Naive thymus-derived CD4-positive, alpha-beta T cell (primary cell): ENCODE measurements around the gene ZNF346. TPM values are rescaled to one million over a fixed set of nuclear protein-coding genes. Genes with fewer than 3 reads are reported as not detected.

Source experiments
- ATAC-seq: fragments of 150-1000 bp; cut with Tn5 transposase; 2 replicates; pipeline ENCODE4 v1.10.0; 2021; ENCODE audit warnings: mild to moderate bottlenecking, moderate library complexity
- CTCF ChIA-PET: fragments of 350-600 bp; sonication (Branson Sonifier 250); formaldehyde crosslinking; loops from one replicate; lab custom pipeline; 2021; ENCODE audit warnings: antibody characterized with exemption; lab: Charles Lee
- POLR2A ChIA-PET: fragments of 350-600 bp; sonication (Branson Sonifier 250); formaldehyde crosslinking; loops from one replicate; lab custom pipeline; 2021; ENCODE audit warnings: antibody characterized with exemption, inconsistent platforms; lab: Charles Lee
- DNase-seq, 9 donors: peaks; one replicate each; pipeline versions ENCODE4 v3.0.0 to v3.0.0-alpha.2; 2020 to 2022; ENCODE audit warnings: mixed read lengths in 1 of 9
- H3K27ac ChIP-seq: one replicate; pipeline ENCODE4 v1.7.0; 2013; ENCODE audit warnings: mild to moderate bottlenecking, low read depth, low read length, moderate library complexity
- H3K27me3 ChIP-seq, 2 donors: one replicate each; pipeline ENCODE4 v1.7.0; 2013; ENCODE audit warnings: low read length in 2 of 2, mild to moderate bottlenecking in 2 of 2, moderate library complexity in 2 of 2; ENCODE audit not compliant: control insufficient read depth in 2 of 2, insufficient read depth in 2 of 2
- H3K36me3 ChIP-seq, 3 experiments: 1 replicate in 2 of 3; 2 replicates in 1 of 3; pipeline ENCODE4 v1.7.0; 2013; ENCODE audit warnings: low read length in 3 of 3, mild to moderate bottlenecking in 3 of 3, moderate library complexity in 1 of 3; ENCODE audit not compliant: insufficient read depth in 3 of 3, control insufficient read depth in 2 of 3
- H3K4me1 ChIP-seq, 2 donors: one replicate each; pipeline ENCODE4 v1.7.0; 2013; ENCODE audit warnings: low read length in 2 of 2, mild to moderate bottlenecking in 2 of 2, moderate library complexity in 1 of 2; ENCODE audit not compliant: control insufficient read depth in 2 of 2, insufficient read depth in 2 of 2
- H3K4me3 ChIP-seq: 2 replicates; pipeline ENCODE4 v1.7.0; 2013; ENCODE audit warnings: mild to moderate bottlenecking, low read length
- H3K9me3 ChIP-seq, 3 experiments: 1 replicate in 2 of 3; 2 replicates in 1 of 3; pipeline ENCODE4 v1.7.0; 2013; ENCODE audit warnings: low read length in 3 of 3; ENCODE audit not compliant: control insufficient read depth in 2 of 3
- H3K27ac Mint-ChIP-seq, 9 donors: one replicate each; pipeline ENCODE4 v1.8.0; 2020 to 2022; ENCODE audit warnings: mixed read lengths in 9 of 9, mild to moderate bottlenecking in 8 of 9, moderate library complexity in 5 of 9, inconsistent platforms in 2 of 9
- H3K27me3 Mint-ChIP-seq, 5 donors: one replicate each; pipeline ENCODE4 v1.8.0; 2021 to 2022; ENCODE audit warnings: mixed read lengths in 5 of 5, mild to moderate bottlenecking in 1 of 5
- H3K36me3 Mint-ChIP-seq, 5 donors: one replicate each; pipeline ENCODE4 v1.8.0; 2020 to 2022; ENCODE audit warnings: mixed read lengths in 5 of 5, mild to moderate bottlenecking in 3 of 5, inconsistent platforms in 1 of 5
- H3K4me1 Mint-ChIP-seq, 7 donors: one replicate each; pipeline ENCODE4 v1.8.0; 2020 to 2022; ENCODE audit warnings: mixed read lengths in 7 of 7, mild to moderate bottlenecking in 3 of 7, inconsistent platforms in 1 of 7
- H3K4me3 Mint-ChIP-seq, 10 donors: one replicate each; pipeline ENCODE4 v1.8.0; 2020 to 2022; ENCODE audit warnings: mild to moderate bottlenecking in 10 of 10, mixed read lengths in 10 of 10, moderate library complexity in 6 of 10, inconsistent platforms in 2 of 10
- H3K9me3 Mint-ChIP-seq, 11 donors: one replicate each; pipeline ENCODE4 v1.8.0; 2020 to 2022; ENCODE audit warnings: mixed read lengths in 11 of 11, mild to moderate bottlenecking in 4 of 11, inconsistent platforms in 1 of 11, moderate library complexity in 1 of 11
- intact Hi-C, 2 donors: fragments of 100-400 bp; cut with micrococcal nuclease; formaldehyde crosslinking; loops; one replicate each; pipeline ENCODE4 v1.15.1; 2023
- polyA plus RNA-seq, 2 donors: library from polyadenylated mRNA; unstranded; fragments of 300-500 nt; fragmentation: Illumina TruSeq; gene quantifications; one replicate each; pipeline ENCODE4 v1.2.3, GENCODE V29; 2021
- total RNA-seq, 6 experiments: library from RNA in 5 of 6; stranded (reverse) in 5 of 6; gene quantifications; 1 replicate in 5 of 6; 2 replicates in 1 of 6; pipeline ENCODE4 v1.2.3 and lab custom pipeline; 2021 to 2026

The ZNF346 gene
- total and polyA plus RNA-seq, 7 experiments from 2014 or later = 13.4 to 28.2 (median 23.9) TPM

DNA sequence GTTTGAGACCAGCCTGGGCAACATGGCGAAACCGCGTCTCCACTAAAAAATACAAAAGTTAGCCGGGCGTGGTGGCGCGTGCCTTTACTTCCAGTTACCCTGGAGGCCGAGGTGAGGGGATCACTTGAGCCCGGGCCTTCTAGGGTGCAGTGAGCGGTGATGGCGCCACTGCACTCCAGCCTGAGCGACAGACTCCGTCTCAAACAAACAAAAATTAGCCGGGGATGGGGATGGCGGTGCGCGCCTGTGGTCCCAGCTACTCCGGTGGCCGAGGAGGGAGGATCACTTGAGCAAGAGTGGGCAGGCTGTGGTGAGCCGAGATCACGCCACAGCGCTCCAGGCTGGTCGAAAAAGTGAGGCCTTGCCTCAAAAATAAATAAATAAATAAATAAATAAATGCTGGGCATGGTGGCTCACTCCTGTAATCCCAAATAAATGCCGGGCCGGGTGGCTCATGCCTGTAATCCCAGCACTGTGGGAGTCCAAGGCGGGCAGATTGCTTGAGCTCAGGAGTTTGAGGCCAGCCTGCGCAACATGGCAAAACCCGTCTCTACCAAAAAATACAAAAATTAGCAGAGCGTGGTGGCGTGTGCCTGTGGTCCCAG, 95.0 kb downstream of the ZNF346 start:
- Histone ChIP-seq H3K27me3 (no peaks in the 10 kb centered on the region), H3K27ac (no peak overlapping the region), H3K36me3 (no peaks in the 10 kb centered on the region), H3K9me3 (no peaks in the 10 kb centered on the region), H3K4me3 (no peak overlapping the region), H3K4me1 (peaks cover 9 to 12% of the 10 kb centered on the region in 2 donors)
- peak overlapping the region in 5 of 10 donors; percentile 47 to 77 (median 73) for H3K4me3 Mint-ChIP-seq
- POLR2A ChIA-PET = interaction anchor here (0.6 to 1.0 kb wide), 4 partner anchors 17 to 654 kb away, joined by 3 to 5 read pairs (median 3); no protein-coding TSS in a partner anchor
- DNase-seq (no peak), ATAC-seq (no peak)
- peaks cover 0 to 4% (median 0%) of the 10 kb centered on the region in 5 donors for H3K36me3 Mint-ChIP-seq
- CTCF ChIA-PET = interaction anchor here (0.6 to 1.1 kb wide), 2 partner anchors 12 to 86 kb away, joined by 3 to 6 read pairs; no protein-coding TSS in a partner anchor
- H3K4me1 Mint-ChIP-seq = peaks cover 10 to 24% (median 19%) of the 10 kb centered on the region in 7 donors
- H3K27ac Mint-ChIP-seq = peak overlapping the region in 7 of 9 donors; percentile 26 to 90 (median 88)
- intact Hi-C loops = loop anchor here (1.0 to 10.0 kb wide), 4 partner anchors 87 to 1087 kb away; partner anchors contain the start of genes HNRNPAB (in 1 of the 2) and PDLIM7 (in 1 of the 2)
- H3K9me3 Mint-ChIP-seq = peaks cover 0 to 1% (median 0%) of the 10 kb centered on the region in 11 donors
- no peaks in the 10 kb centered on the region for H3K27me3 Mint-ChIP-seq

- POLR2A ChIA-PET = interaction anchor here (1.5 kb wide), 1 partner anchor 11 kb away, joined by 4 read pairs; the partner anchor contains the start of gene NSD1
- H3K27me3 Mint-ChIP-seq = no peaks in the 10 kb centered on the region
- no peak overlapping the region for H3K4me3 Mint-ChIP-seq
- Histone ChIP-seq H3K36me3 (no peaks in the 10 kb centered on the region), H3K27ac (no peak overlapping the region), H3K9me3 (no peaks in the 10 kb centered on the region), H3K4me1 (no peaks in the 10 kb centered on the region), H3K4me3 (no peak overlapping the region), H3K27me3 (no peaks in the 10 kb centered on the region)
- peaks cover 0 to 4% (median 0%) of the 10 kb centered on the region in 11 donors for H3K9me3 Mint-ChIP-seq
- intact Hi-C loops = no loop called here
- no peak overlapping the region for H3K27ac Mint-ChIP-seq
- ATAC-seq (no peak), DNase-seq (no peak)
- CTCF ChIA-PET = interaction anchor here (0.7 kb wide), 1 partner anchor 38 kb away, joined by 3 read pairs; no protein-coding TSS in a partner anchor
- H3K36me3 Mint-ChIP-seq = no peaks in the 10 kb centered on the region
- H3K4me1 Mint-ChIP-seq = peaks cover 0 to 12% (median 4%) of the 10 kb centered on the region in 7 donors
These were observed 100.1 kb downstream of the ZNF346 start for GRCh38 chr5:177122566-177122965.

GRCh38 chr5:177123789-177124485, 101.4 kb downstream of the ZNF346 start:
- Mint-ChIP-seq H3K4me1 (peaks cover 10 to 18% (median 14%) of the 10 kb centered on the region in 7 donors), H3K27me3 (no peaks in the 10 kb centered on the region), H3K9me3 (peaks cover 0 to 4% (median 0%) of the 10 kb centered on the region in 11 donors), H3K36me3 (no peaks in the 10 kb centered on the region), H3K4me3 (no peak overlapping the region), H3K27ac (peak overlapping the region in 4 of 9 donors; percentile 22 to 59 (median 54))
- peak; percentile 12 for ATAC-seq
- Histone ChIP-seq H3K27ac (no peak overlapping the region), H3K36me3 (no peaks in the 10 kb centered on the region), H3K4me1 (peaks cover 6 to 10% of the 10 kb centered on the region in 2 donors), H3K4me3 (no peak overlapping the region), H3K9me3 (no peaks in the 10 kb centered on the region), H3K27me3 (no peaks in the 10 kb centered on the region)
- CTCF ChIA-PET = interaction anchor here (0.7 kb wide), 1 partner anchor 36 kb away, joined by 3 read pairs; no protein-coding TSS in a partner anchor
- POLR2A ChIA-PET = interaction anchor here (1.0 to 2.6 kb wide), 2 partner anchors 9 to 10 kb away, joined by 4 to 9 read pairs; partner anchors contain the start of gene NSD1
- DNase-seq = no peak
- intact Hi-C loops = loop anchor here in 1 of 2 donors (1.0 kb wide), 1 partner anchor 9 kb away; the partner anchor contains the start of gene NSD1

DNA sequence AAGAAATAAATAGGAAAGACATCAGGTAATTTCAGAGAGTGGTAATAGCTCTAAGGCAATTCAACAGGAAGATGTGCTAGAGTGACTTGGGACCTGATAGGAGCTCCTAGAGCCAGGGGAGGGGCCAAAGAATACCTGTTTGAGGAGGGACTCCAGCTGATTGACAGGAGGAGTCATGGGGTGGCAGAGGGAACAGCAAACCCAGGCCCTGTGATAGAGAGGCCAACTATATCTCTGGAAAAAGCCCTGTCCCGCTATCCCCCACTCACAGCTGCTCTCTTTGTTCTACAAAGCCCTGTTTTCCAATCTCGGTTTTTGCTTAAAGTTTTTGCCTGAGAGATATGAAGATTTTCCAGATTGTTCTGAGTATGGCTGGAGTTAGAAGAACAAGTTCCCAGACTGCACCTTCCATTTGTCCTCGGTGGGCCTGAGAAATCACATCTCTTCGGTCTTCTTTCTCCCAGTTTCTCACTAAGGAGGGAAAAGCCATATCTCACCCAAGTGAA, 102.0 kb downstream of the ZNF346 start:
- Mint-ChIP-seq H3K27ac (peak overlapping the region in 5 of 9 donors; percentile 22 to 62 (median 48)), H3K36me3 (no peaks in the 10 kb centered on the region), H3K4me1 (peaks cover 16 to 24% (median 20%) of the 10 kb centered on the region in 7 donors), H3K9me3 (peaks cover 0 to 4% (median 0%) of the 10 kb centered on the region in 11 donors), H3K4me3 (no peak overlapping the region), H3K27me3 (no peaks in the 10 kb centered on the region)
- Histone ChIP-seq H3K4me1 (peaks cover 11 to 16% of the 10 kb centered on the region in 2 donors), H3K27ac (no peak overlapping the region), H3K4me3 (no peak overlapping the region), H3K27me3 (no peaks in the 10 kb centered on the region), H3K36me3 (no peaks in the 10 kb centered on the region), H3K9me3 (no peaks in the 10 kb centered on the region)
- ChIA-PET POLR2A (interaction anchor here (1.0 to 2.6 kb wide), 2 partner anchors 8 to 10 kb away, joined by 4 to 9 read pairs; partner anchors contain the start of gene NSD1), CTCF (interaction anchor here (0.7 kb wide), 1 partner anchor 36 kb away, joined by 3 read pairs; no protein-coding TSS in a partner anchor)
- peak; percentile 63 for ATAC-seq
- intact Hi-C loops = no loop called here
- peak in 2 of 9 donors; percentile 11 to 25 for DNase-seq

GRCh38 chr5:177126771-177127170, 104.3 kb downstream of the ZNF346 start:
- ChIA-PET POLR2A (interaction anchor here (0.6 kb wide), 1 partner anchor 122 kb away, joined by 4 read pairs; no protein-coding TSS in a partner anchor), CTCF (no interaction called here)
- H3K4me3 Mint-ChIP-seq = no peak overlapping the region
- peaks cover 0 to 4% (median 0%) of the 10 kb centered on the region in 11 donors for H3K9me3 Mint-ChIP-seq
- H3K27ac Mint-ChIP-seq = peak overlapping the region in 1 of 9 donors; percentile 61
- intact Hi-C loops = no loop called here
- no peak for DNase-seq
- no peak for ATAC-seq
- no peaks in the 10 kb centered on the region for H3K27me3 ChIP-seq
- H3K27ac ChIP-seq = no peak overlapping the region
- no peaks in the 10 kb centered on the region for H3K27me3 Mint-ChIP-seq
- H3K4me1 Mint-ChIP-seq = peaks cover 23 to 45% (median 38%) of the 10 kb centered on the region in 7 donors
- no peaks in the 10 kb centered on the region for H3K36me3 ChIP-seq
- H3K4me3 ChIP-seq = no peak overlapping the region
- H3K4me1 ChIP-seq = peaks cover 11 to 23% of the 10 kb centered on the region in 2 donors
- H3K36me3 Mint-ChIP-seq = no peaks in the 10 kb centered on the region
- H3K9me3 ChIP-seq = no peaks in the 10 kb centered on the region

- ChIA-PET CTCF (interaction anchor here (0.8 kb wide), 1 partner anchor 18 kb away, joined by 3 read pairs; no protein-coding TSS in a partner anchor), POLR2A (interaction anchor here (0.6 to 1.3 kb wide), 2 partner anchors 9 to 464 kb away, joined by 3 to 5 read pairs; no protein-coding TSS in a partner anchor)
- Histone ChIP-seq H3K9me3 (no peaks in the 10 kb centered on the region), H3K4me3 (no peak overlapping the region), H3K36me3 (no peaks in the 10 kb centered on the region), H3K27ac (no peak overlapping the region), H3K4me1 (peaks cover 11 to 23% of the 10 kb centered on the region in 2 donors), H3K27me3 (no peaks in the 10 kb centered on the region)
- no peaks in the 10 kb centered on the region for H3K9me3 Mint-ChIP-seq
- peak overlapping the region; percentile 48 to 70 (median 63) for H3K4me3 Mint-ChIP-seq
- DNase-seq (peak in 2 of 9 donors; percentile 8 to 22), ATAC-seq (no peak)
- intact Hi-C loops = no loop called here
- H3K27me3 Mint-ChIP-seq = no peaks in the 10 kb centered on the region
- peak overlapping the region in 8 of 9 donors; percentile 18 to 84 (median 67) for H3K27ac Mint-ChIP-seq
- H3K36me3 Mint-ChIP-seq = no peaks in the 10 kb centered on the region
- peaks cover 23 to 45% (median 38%) of the 10 kb centered on the region in 7 donors for H3K4me1 Mint-ChIP-seq
These were observed 106.1 kb downstream of the ZNF346 start for GRCh38 chr5:177128551-177128981.
